ENCODE data around the gene ENOX1. TPM values are rescaled to one million over a fixed set of nuclear protein-coding genes. Genes with fewer than 3 reads are reported as not detected.

ENOX1 gene
- total RNA-seq, 1 donor from 2014 or later, result 3.0 TPM

DNA sequence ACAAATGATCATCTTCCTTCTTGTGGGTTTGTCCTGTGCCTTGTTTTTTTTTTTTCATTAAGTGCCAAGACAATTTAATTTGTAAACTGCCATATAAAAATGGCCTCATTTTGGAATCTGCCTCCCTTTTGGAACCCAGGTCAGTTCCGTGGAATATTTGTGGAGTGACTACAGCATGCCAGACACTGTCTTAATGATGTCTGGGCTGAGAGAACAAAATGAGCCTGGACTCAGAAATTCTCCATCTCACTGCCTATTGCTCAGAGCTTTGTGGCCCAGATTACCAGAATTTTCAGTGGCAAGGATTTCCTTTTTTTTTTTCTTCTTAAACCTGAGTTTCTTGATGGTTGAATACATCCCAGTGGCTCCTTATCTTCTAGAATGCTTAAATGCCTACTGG is 340.6 kb downstream of the ENOX1 start:
- H3K27me3 Mint-ChIP-seq (ENCODE audit: low read depth), result peaks cover 19% of the 10 kb centered on the region
- H3K36me3 Mint-ChIP-seq, result no peaks in the 10 kb centered on the region
- TF ChIP-seq CTCF (IDR thresholded peaks at IDR 0.05; ENCODE audit: unreplicated experiment), result no peak
- H3K4me3 Mint-ChIP-seq, result no peak overlapping the region
- peaks cover 26% of the 10 kb centered on the region for H3K4me1 Mint-ChIP-seq
- no peak overlapping the region for H3K27ac Mint-ChIP-seq
- H3K9me3 Mint-ChIP-seq, result no peaks in the 10 kb centered on the region
- no peak for DNase-seq (ENCODE audit: low spot score in 2 of 2, unreplicated experiment in 2 of 2)

DNA sequence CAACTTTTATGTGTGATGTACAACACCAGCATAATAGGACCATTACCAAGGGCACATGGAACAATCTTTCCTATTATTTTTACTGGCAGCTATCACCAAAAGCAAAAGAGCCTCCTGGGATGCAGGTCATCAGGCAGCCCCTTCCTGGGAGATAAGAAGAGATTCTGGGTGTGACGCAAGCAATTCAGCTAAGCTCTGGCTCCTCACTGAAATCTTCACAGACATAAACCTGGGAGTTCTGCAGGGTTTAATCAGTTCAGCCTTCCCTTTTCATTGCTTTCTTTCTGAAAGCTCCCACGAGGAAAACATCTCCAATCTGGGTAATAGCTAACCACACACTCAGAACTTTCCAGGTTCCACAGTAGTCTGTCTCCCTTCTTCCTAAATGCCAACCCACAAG is 341.1 kb downstream of the ENOX1 start:
- peaks cover 26% of the 10 kb centered on the region for H3K4me1 Mint-ChIP-seq
- no peak overlapping the region for H3K27ac Mint-ChIP-seq
- no peak overlapping the region for H3K4me3 Mint-ChIP-seq
- H3K9me3 Mint-ChIP-seq, result no peaks in the 10 kb centered on the region
- peaks cover 19% of the 10 kb centered on the region for H3K27me3 Mint-ChIP-seq (ENCODE audit: low read depth)
- TF ChIP-seq CTCF (IDR thresholded peaks at IDR 0.05; ENCODE audit: unreplicated experiment), result no peak
- no peak for DNase-seq (ENCODE audit: low spot score in 2 of 2, unreplicated experiment in 2 of 2)
- no peaks in the 10 kb centered on the region for H3K36me3 Mint-ChIP-seq

DNA sequence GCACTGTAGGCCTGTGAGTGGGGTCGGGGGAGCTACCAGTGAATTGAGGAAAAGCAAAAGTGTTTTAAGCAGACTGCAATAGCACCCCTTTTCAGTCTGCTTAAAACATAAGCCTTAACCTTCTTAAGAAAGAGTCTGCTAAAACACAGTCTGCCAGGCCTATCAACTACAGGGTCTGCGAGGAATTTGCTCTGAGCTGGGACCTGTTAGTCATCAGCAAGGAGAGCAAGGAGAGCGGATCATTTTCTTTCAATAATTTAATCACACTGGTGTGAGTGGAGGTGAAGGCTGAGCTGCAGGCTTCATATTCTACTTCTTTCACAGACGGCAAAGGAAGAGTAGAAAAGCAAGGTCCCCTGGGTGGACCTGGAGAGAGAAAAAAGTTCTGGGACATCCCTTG is 342.7 kb downstream of the ENOX1 start:
- TF ChIP-seq CTCF (IDR thresholded peaks at IDR 0.05; ENCODE audit: unreplicated experiment), result no peak
- H3K36me3 Mint-ChIP-seq, result no peaks in the 10 kb centered on the region
- no peak overlapping the region for H3K27ac Mint-ChIP-seq
- H3K4me1 Mint-ChIP-seq, result peaks cover 25% of the 10 kb centered on the region
- no peaks in the 10 kb centered on the region for H3K9me3 Mint-ChIP-seq
- H3K27me3 Mint-ChIP-seq (ENCODE audit: low read depth), result peaks cover 19% of the 10 kb centered on the region
- DNase-seq (ENCODE audit: low spot score in 2 of 2, unreplicated experiment in 2 of 2), result no peak
- no peak overlapping the region for H3K4me3 Mint-ChIP-seq

GRCh38 chr13:43441899-43442499 is 344.8 kb downstream of the ENOX1 start:
- Mint-ChIP-seq H3K4me3 (no peak overlapping the region), H3K27me3 (ENCODE audit: low read depth) (peaks cover 19% of the 10 kb centered on the region), H3K36me3 (no peaks in the 10 kb centered on the region), H3K4me1 (peaks cover 16% of the 10 kb centered on the region), H3K9me3 (no peaks in the 10 kb centered on the region), H3K27ac (no peak overlapping the region)
- DNase-seq (ENCODE audit: low spot score in 2 of 2, unreplicated experiment in 2 of 2), result no peak
- TF ChIP-seq CTCF (IDR thresholded peaks at IDR 0.05; ENCODE audit: unreplicated experiment), result no peak

DNA sequence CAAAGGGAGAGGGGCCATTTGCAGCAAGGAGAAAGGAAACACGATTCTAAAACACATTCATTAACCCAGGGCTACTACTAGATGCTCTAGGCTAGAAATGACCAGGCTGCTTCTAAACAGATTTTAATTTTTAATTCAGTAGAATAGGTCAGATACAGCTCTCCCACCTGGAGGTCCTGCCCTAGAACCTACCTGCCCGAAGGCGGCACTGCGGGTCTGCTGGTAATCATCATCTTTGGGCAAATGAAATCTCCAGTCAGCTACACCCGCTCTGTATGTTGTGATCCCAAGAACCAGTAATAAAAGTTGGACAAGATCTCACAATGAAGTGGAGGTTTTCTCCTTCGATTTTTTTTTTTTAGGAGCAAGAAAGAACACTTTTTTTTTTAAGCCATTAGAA is 345.3 kb downstream of the ENOX1 start:
- H3K9me3 Mint-ChIP-seq, result no peaks in the 10 kb centered on the region
- no peaks in the 10 kb centered on the region for H3K36me3 Mint-ChIP-seq
- no peak for TF ChIP-seq CTCF (IDR thresholded peaks at IDR 0.05; ENCODE audit: unreplicated experiment)
- H3K27ac Mint-ChIP-seq, result no peak overlapping the region
- DNase-seq (ENCODE audit: low spot score in 2 of 2, unreplicated experiment in 2 of 2), result no peak
- H3K4me3 Mint-ChIP-seq, result no peak overlapping the region
- H3K4me1 Mint-ChIP-seq, result peaks cover 16% of the 10 kb centered on the region
- H3K27me3 Mint-ChIP-seq (ENCODE audit: low read depth), result peaks cover 17% of the 10 kb centered on the region

GRCh38 chr13:43434191-43434590 is 352.6 kb downstream of the ENOX1 start:
- no peak for DNase-seq (ENCODE audit: low spot score in 2 of 2, unreplicated experiment in 2 of 2)
- TF ChIP-seq CTCF (IDR thresholded peaks at IDR 0.05; ENCODE audit: unreplicated experiment), result no peak
- no peaks in the 10 kb centered on the region for H3K27me3 Mint-ChIP-seq (ENCODE audit: low read depth)
- no peak overlapping the region for H3K27ac Mint-ChIP-seq
- no peak overlapping the region for H3K4me3 Mint-ChIP-seq
- peaks cover 7% of the 10 kb centered on the region for H3K4me1 Mint-ChIP-seq
- H3K36me3 Mint-ChIP-seq, result no peaks in the 10 kb centered on the region
- no peaks in the 10 kb centered on the region for H3K9me3 Mint-ChIP-seq

All from mesothelial cell of epicardium (in vitro differentiated cells).